Lung (tissue), 12 donors: Measurements from ENCODE around the gene FARP1. TPM values are rescaled to one million over a fixed set of nuclear protein-coding genes. Genes with fewer than 3 reads are reported as not detected.
A peak's percentile ranks its signal among the peaks of the same experiment; 100 is the strongest.

ENCODE experiments used
- ATAC-seq: fragments of 200-7000 bp; cut with Tn5 transposase; one replicate; pipeline ENCODE4 v1.9.1; 2020; ENCODE audit warnings: moderate number of reproducible peaks; ENCODE audit not compliant: insufficient read depth, low FRiP score
- DNase-seq, 3 donors: peaks; one replicate each; pipeline ENCODE4 v3.0.0-alpha.2; 2013 to 2017
- H3K27ac ChIP-seq, 2 donors: one replicate each; pipeline ENCODE4 v1.5.1; 2013; ENCODE audit warnings: mild to moderate bottlenecking in 2 of 2, moderate library complexity in 2 of 2, control low read depth in 1 of 2, inconsistent platforms in 1 of 2, low read depth in 1 of 2, low read length in 1 of 2
- H3K27me3 ChIP-seq, 3 donors: one replicate each; pipeline ENCODE4 v1.5.1; 2013; ENCODE audit warnings: low read length in 2 of 3; ENCODE audit not compliant: control insufficient read depth in 3 of 3, insufficient read depth in 3 of 3
- H3K36me3 ChIP-seq, 4 donors: one replicate each; pipeline ENCODE4 v1.5.1; 2013; ENCODE audit warnings: low read length in 4 of 4, mild to moderate bottlenecking in 1 of 4, moderate library complexity in 1 of 4; ENCODE audit not compliant: control insufficient read depth in 4 of 4, insufficient read depth in 4 of 4
- H3K4me1 ChIP-seq, 5 donors: one replicate each; pipeline ENCODE4 v1.5.1; 2013; ENCODE audit warnings: low read length in 5 of 5, mild to moderate bottlenecking in 2 of 5, moderate library complexity in 1 of 5; ENCODE audit not compliant: control insufficient read depth in 5 of 5, insufficient read depth in 5 of 5
- H3K4me3 ChIP-seq: one replicate; pipeline ENCODE4 v1.5.1; 2013; ENCODE audit warnings: mild to moderate bottlenecking, control low read depth, moderate library complexity
- H3K9ac ChIP-seq, 2 donors: one replicate each; pipeline ENCODE4 v1.5.1; 2013; ENCODE audit warnings: low read length in 2 of 2, control low read depth in 1 of 2; ENCODE audit not compliant: insufficient read depth in 1 of 2
- H3K9me3 ChIP-seq, 4 donors: one replicate each; pipeline ENCODE4 v1.5.1; 2013; ENCODE audit warnings: low read length in 3 of 4, mild to moderate bottlenecking in 1 of 4, moderate library complexity in 1 of 4; ENCODE audit not compliant: control insufficient read depth in 4 of 4, insufficient read depth in 3 of 4
- WGBS, 2 donors: extraction: QIAGEN DNeasy Blood & Tissue Kit; methylation state at CpG; one replicate each; pipeline ENCODE4 v1.1.7; 2013; 5-methylcytosine and 5-hydroxymethylcytosine counted together
- polyA plus RNA-seq, 2 donors: library from polyadenylated mRNA; stranded (reverse); fragments of 200-250 nt; gene quantifications; one replicate each; pipeline ENCODE4 v1.2.1, GENCODE V29; 2013
- total RNA-seq, 2 donors: library from RNA; depleted of rRNA in 1 of 2; stranded (reverse); fragments of >200 nt in 1 of 2; gene quantifications; one replicate each; pipeline ENCODE4 v1.2.1, GENCODE V29; 2014 to 2021
- TF ChIP-seq, protein P1 (sequence below): IDR thresholded peaks from 2 replicates; pipeline ENCODE4 v1.5.1; 2012; ENCODE audit warnings: mild to moderate bottlenecking; ENCODE audit errors: control extremely low read depth, extremely low read depth
- donor health status: control.
- donor health status: control.
- donor health status: Bipolar disorder and iron deficiency.
- donor health status: healthy.
- donor health status: DM: yes; HTN: yes; CAD: no.

Gene FARP1
- total and polyA plus RNA-seq, 4 donors, result 20.8 to 102 (median 54.4) TPM

DNA sequence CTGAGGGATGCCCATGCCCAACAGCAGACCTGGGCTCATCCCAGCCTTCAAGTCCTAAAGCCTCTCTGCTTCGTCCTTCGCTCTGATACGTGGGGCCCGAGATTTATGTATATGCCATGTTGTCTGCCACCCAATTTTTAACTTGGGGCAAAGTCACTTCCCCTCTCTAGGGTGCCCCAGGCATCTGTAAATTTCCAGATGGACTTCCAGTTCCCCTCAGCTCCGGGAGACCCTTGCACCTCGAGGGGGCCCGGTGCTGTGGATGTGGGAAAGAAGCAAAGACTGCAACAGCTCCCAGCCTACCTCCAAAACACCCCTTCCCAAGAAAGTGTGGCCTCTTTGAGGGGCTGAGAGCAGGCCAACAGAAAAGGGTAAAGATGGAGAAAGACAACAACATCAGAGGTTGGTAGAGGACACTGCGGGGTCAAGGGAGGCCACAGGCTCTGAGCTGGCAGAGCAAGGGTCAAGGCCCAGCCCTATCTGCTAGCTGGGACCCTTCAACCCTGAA, 336.7 kb downstream of the FARP1 start:
- peaks cover 14 to 39% (median 25%) of the 10 kb centered on the region in 5 donors for H3K4me1 ChIP-seq
- no peak overlapping the region for H3K27ac ChIP-seq
- WGBS, 2 donors, result 90 to 91% methylated on average over 8 of the region's 8 CpGs
- no peak overlapping the region for H3K4me3 ChIP-seq
- no peaks in the 10 kb centered on the region for H3K9me3 ChIP-seq
- TF ChIP-seq, protein P1, sequence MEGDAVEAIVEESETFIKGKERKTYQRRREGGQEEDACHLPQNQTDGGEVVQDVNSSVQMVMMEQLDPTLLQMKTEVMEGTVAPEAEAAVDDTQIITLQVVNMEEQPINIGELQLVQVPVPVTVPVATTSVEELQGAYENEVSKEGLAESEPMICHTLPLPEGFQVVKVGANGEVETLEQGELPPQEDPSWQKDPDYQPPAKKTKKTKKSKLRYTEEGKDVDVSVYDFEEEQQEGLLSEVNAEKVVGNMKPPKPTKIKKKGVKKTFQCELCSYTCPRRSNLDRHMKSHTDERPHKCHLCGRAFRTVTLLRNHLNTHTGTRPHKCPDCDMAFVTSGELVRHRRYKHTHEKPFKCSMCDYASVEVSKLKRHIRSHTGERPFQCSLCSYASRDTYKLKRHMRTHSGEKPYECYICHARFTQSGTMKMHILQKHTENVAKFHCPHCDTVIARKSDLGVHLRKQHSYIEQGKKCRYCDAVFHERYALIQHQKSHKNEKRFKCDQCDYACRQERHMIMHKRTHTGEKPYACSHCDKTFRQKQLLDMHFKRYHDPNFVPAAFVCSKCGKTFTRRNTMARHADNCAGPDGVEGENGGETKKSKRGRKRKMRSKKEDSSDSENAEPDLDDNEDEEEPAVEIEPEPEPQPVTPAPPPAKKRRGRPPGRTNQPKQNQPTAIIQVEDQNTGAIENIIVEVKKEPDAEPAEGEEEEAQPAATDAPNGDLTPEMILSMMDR, result no peak
- ATAC-seq, result no peak
- H3K36me3 ChIP-seq, result peaks cover 0 to 8% (median 5%) of the 10 kb centered on the region in 4 donors
- H3K9ac ChIP-seq, result no peak overlapping the region
- DNase-seq, result no peak
- no peaks in the 10 kb centered on the region for H3K27me3 ChIP-seq

DNA sequence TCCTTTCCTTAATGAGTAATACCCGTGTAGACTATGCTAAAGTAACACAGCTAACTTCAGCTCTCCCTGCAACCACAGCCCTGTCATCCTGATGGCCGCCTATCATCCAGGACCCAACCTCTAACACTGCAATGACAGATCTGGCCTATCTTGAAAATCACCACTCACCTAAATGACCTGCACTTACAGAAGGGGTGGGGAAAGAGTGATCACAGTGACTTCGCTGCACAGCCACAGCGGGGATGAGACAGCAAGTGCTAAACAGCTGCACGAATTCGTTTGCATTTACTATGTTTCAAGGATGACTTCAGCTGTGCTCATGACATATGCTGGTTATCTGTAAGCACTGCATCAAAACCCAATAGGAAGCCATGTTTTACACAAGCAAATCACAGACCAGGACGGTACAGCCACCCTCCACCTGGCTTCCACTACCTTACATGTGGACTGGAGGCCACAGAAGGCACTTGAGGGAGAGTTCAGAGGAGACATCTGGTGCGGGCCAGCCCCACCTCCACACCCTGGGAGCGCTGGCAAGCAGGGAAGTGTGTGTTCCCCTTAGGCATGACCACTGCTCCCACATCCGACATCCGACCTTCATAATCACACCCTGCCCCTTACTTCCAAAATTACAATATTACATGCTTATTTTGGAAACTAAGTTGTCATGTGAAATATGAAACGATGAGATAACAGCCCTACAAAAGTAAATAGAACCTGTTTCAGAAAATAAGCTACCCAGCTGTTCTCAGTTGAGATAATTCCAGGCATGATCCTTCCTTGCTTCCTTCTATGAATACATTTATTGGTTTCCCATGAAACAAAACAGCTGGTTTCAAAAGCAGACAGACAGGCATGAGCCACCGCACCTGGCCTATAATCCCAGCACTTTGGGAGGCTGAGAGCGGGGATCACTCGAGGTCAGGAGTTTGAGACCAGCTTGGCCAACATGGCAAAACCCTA, 338.3 kb downstream of the FARP1 start:
- WGBS, 2 donors, result 76 to 86% methylated on average over 15 of the region's 15 CpGs
- H3K27ac ChIP-seq, result peak overlapping the region in 1 of 2 donors; percentile 21
- H3K9me3 ChIP-seq, result no peaks in the 10 kb centered on the region
- H3K4me3 ChIP-seq, result no peak overlapping the region
- TF ChIP-seq, protein P1, result no peak
- H3K27me3 ChIP-seq, result no peaks in the 10 kb centered on the region
- peaks cover 23 to 47% (median 29%) of the 10 kb centered on the region in 5 donors for H3K4me1 ChIP-seq
- ATAC-seq, result no peak
- H3K36me3 ChIP-seq, result peaks cover 0 to 3% (median 3%) of the 10 kb centered on the region in 4 donors
- DNase-seq, result no peak
- no peak overlapping the region for H3K9ac ChIP-seq

DNA sequence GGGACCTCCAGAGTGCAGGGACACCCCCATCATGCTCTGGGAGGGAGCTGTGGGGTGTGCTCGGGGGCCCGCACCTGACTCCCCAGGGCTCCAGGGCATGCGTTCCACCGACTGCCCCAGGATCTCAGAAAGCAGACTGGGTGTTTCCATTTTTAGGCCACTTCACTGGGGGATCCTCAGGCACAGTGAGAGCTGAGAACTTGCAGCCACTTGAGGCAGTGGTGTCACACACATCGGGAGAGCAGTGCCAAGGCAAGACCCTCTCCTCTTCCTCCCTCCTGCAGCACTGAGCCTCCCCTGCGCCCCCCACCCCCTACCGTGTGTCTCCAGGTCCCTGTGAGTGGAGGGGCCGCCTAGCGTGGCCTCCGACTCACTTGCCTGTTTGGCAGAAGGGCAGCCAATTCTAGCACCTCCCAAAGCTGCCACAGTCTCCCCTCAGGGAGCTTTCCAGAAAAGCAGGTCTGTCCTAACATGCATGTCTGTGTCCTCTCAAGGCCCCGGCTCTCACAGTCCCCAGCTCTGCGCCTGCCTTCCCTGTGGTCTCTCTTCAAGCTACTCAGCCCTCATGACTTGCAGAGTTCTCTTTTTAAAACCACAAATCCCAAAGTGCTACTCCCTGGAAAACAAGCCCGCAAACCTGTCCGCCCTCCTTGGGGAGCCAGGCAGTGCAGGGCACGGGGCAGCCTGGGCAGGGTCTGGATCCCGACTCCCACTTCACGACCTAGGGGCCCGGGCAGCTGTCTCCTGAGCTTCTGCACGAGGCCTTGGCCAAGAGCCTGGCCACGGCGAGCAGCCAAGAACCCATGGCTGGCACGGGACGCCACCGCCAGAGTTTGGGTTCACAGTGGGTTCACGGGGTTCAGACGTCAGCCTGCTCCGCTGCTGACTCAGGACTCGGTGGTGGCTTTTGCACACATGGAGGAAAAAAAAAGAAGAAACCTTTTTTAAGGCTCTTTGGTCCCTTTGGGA, 339.9 kb downstream of the FARP1 start:
- DNase-seq (peak; percentile 56 to 67 (median 57)), ATAC-seq (no peak)
- TF ChIP-seq, protein P1, result no peak
- no peaks in the 10 kb centered on the region for H3K9me3 ChIP-seq
- H3K36me3 ChIP-seq, result peaks cover 0 to 3% (median 3%) of the 10 kb centered on the region in 4 donors
- no peak overlapping the region for H3K9ac ChIP-seq
- H3K4me1 ChIP-seq, result peaks cover 23 to 45% (median 34%) of the 10 kb centered on the region in 5 donors
- H3K27me3 ChIP-seq, result no peaks in the 10 kb centered on the region
- peak overlapping the region; percentile 60 to 65 for H3K27ac ChIP-seq
- 61 to 76% methylated on average over 26 to 28 of the region's 28 CpGs for WGBS, 2 donors
- no peak overlapping the region for H3K4me3 ChIP-seq
